Measurements from ENCODE around the gene DPP10. TPM values are rescaled to one million over a fixed set of nuclear protein-coding genes. Genes with fewer than 3 reads are reported as not detected.

Gene DPP10
- total RNA-seq, 2 donors from 2014 or later = 3.1 to 11.2 TPM

DNA sequence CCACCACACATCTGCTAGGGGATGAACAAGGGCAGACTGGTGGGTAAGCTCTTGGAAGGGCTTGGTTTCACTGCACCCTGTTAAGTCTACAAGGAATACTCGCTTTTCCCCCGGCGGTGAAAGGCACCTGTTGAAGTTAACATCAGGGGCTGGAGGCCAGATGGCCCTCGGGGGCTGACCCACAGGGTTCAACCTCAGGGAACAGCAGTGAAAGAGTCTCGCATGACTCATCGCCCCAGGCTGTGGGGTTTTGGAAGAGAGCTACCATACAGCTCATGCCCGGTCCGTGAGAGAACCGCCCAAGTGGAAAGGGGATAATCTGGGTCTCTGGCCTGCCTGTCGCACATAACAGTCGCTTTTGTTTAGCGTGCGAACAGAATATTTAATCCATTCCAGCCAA lies 748.0 kb downstream of the DPP10 start:
- peaks cover 5% of the 10 kb centered on the region for H3K4me1 ChIP-seq
- WGBS, 2 donors = 95% methylated on average over 9 to 13 of the region's 13 CpGs
- ATAC-seq (no peak), DNase-seq (no peak)
- H3K27me3 ChIP-seq = no peaks in the 10 kb centered on the region
- no peak overlapping the region for H3K27ac ChIP-seq
- no peak overlapping the region for H3K4me3 ChIP-seq
- no peaks in the 10 kb centered on the region for H3K36me3 ChIP-seq (replicated peaks in 1 of 2; ENCODE audit: insufficient read depth in 1 of 2, low read depth in 2 of 2)
- H3K9me3 ChIP-seq = no peaks in the 10 kb centered on the region
- intact Hi-C loops (cut with DNase I) = no loop called here
- TF ChIP-seq POLR2A (IDR thresholded peaks at IDR 0.05) (no peak), CTCF (IDR thresholded peaks at IDR 0.05) (no peak)

- Histone ChIP-seq H3K27me3 (no peaks in the 10 kb centered on the region), H3K4me1 (peaks cover 5% of the 10 kb centered on the region), H3K27ac (no peak overlapping the region), H3K9me3 (no peaks in the 10 kb centered on the region), H3K36me3 (replicated peaks in 1 of 2; ENCODE audit: insufficient read depth in 1 of 2, low read depth in 2 of 2) (no peaks in the 10 kb centered on the region), H3K4me3 (no peak overlapping the region)
- intact Hi-C loops (cut with DNase I) = no loop called here
- no peak for TF ChIP-seq POLR2A (IDR thresholded peaks at IDR 0.05)
- peak in 4 of 7 experiments; percentile 32 to 55 (median 45) for TF ChIP-seq CTCF (IDR thresholded peaks at IDR 0.05)
- DNase-seq (no peak), ATAC-seq (peak; percentile 77)
- 60 to 66% methylated on average over 6 of the region's 6 CpGs for WGBS, 2 donors
Measured at GRCh38 chr2:115194623-115195022, 752.2 kb downstream of the DPP10 start.

GRCh38 chr2:115196587-115196986 lies 754.1 kb downstream of the DPP10 start:
- Histone ChIP-seq H3K9me3 (no peaks in the 10 kb centered on the region), H3K4me1 (peaks cover 5% of the 10 kb centered on the region), H3K36me3 (replicated peaks in 1 of 2; ENCODE audit: insufficient read depth in 1 of 2, low read depth in 2 of 2) (no peaks in the 10 kb centered on the region), H3K4me3 (no peak overlapping the region), H3K27me3 (no peaks in the 10 kb centered on the region), H3K27ac (no peak overlapping the region)
- intact Hi-C loops (cut with DNase I) = no loop called here
- TF ChIP-seq CTCF (IDR thresholded peaks at IDR 0.05) = no peak
- TF ChIP-seq POLR2A (IDR thresholded peaks at IDR 0.05) = no peak
- DNase-seq (no peak), ATAC-seq (no peak)

- peak overlapping the region in 1 of 4 donors; percentile 26 for H3K27ac ChIP-seq
- no peaks in the 10 kb centered on the region for H3K4me1 ChIP-seq
- no peaks in the 10 kb centered on the region for H3K36me3 ChIP-seq (replicated peaks in 1 of 2; ENCODE audit: insufficient read depth in 1 of 2, low read depth in 2 of 2)
- H3K27me3 ChIP-seq = no peaks in the 10 kb centered on the region
- TF ChIP-seq CTCF (IDR thresholded peaks at IDR 0.05) (no peak), POLR2A (IDR thresholded peaks at IDR 0.05) (no peak)
- DNase-seq (no peak), ATAC-seq (no peak)
- no peak overlapping the region for H3K4me3 ChIP-seq
- 21 to 33% methylated on average over 4 of the region's 4 CpGs for WGBS, 2 donors
- no peaks in the 10 kb centered on the region for H3K9me3 ChIP-seq
- intact Hi-C loops (cut with DNase I) = no loop called here
Measured at GRCh38 chr2:115199966-115200365, 757.5 kb downstream of the DPP10 start.

- no peaks in the 10 kb centered on the region for H3K9me3 ChIP-seq
- 90 to 94% methylated on average over 4 of the region's 4 CpGs for WGBS, 2 donors
- DNase-seq (no peak), ATAC-seq (no peak)
- intact Hi-C loops (cut with DNase I) = no loop called here
- H3K4me3 ChIP-seq = no peak overlapping the region
- no peaks in the 10 kb centered on the region for H3K27me3 ChIP-seq
- no peaks in the 10 kb centered on the region for H3K36me3 ChIP-seq (replicated peaks in 1 of 2; ENCODE audit: insufficient read depth in 1 of 2, low read depth in 2 of 2)
- H3K27ac ChIP-seq = no peak overlapping the region
- H3K4me1 ChIP-seq = peaks cover under 1% of the 10 kb centered on the region
- TF ChIP-seq CTCF (IDR thresholded peaks at IDR 0.05) (no peak), POLR2A (IDR thresholded peaks at IDR 0.05) (no peak)
Measured at GRCh38 chr2:115201386-115201785, 758.9 kb downstream of the DPP10 start.

Data from body of pancreas (tissue), 4 donors.